ENCODE measurements around the gene FAM236B.
"Not testable (repeated sequence)": the region's sequence is repeated elsewhere in the genome, so short reads cannot be mapped to it uniquely, and the experiment has no call there.

Gene FAM236B

DNA sequence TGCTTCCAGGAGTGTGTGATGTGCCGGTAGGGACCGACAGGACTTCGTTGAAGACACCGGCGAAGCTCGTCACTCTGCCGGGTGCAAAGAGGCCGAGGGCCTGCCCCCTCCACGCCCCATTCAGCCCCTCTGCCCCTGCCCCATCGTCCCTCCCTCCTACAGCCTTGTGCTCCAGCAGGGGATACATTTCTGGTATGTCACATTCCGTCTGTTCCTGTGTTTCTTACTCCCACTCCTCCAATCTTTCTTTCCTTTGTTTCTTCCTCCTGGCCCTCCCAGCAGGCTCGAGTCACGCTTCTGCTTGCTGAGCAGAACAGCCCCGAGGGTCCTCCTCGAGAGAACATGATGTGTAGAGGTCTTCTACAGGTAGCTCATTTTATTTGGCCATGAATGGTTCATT is at the start of gene FAM236B:
FAM236B (minus strand) TSS at position 101 of the 400 bp plus-strand sequence; CDS start at position 1, 100 bp downstream.
- DNase-seq = not testable (repeated sequence)

DNA sequence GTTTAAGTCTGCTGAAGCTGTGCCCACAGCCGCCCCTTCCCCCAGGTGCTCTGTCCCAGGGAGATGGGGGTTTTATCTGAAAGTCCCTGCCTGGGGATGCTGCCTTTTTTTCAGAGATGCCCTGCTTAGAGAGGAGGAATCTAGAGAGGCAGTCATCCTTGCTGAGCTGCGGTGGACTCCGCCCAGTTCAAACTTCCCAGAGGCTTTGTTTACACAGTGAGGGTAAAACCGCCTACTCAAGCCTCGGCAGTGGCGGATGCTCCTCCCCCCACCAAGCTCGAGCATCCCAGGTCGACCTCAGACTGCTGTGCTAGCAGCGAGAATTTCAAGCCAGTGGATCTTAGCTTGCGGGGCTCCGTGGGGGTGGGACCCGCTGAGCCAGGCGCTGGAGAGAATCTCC is 48.2 kb upstream of the FAM236B start:
- DNase-seq = not testable (repeated sequence)

DNA sequence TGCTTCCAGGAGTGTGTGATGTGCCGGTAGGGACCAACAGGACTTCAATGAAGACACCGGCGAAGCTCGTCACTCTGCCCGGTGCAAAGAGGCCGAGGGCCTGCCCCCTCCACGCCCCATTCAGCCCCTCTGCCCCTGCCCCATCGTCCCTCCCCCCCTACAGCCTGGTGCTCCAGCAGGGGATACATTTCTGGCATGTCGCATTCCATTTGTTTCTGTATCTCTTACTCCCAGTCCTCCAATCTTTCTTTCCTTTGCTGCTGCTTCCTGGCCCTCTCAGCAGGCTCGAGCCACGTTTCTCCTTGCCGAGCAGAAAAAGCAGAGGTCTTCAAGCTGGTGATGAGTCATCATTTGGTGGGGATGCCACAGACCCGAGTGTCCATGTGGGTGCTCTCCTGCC is 25.6 kb upstream of the FAM236B start, which contains the start of gene FAM236D:
FAM236D (minus strand) TSS at position 101 of the 400 bp plus-strand sequence; CDS start at position 1, 100 bp downstream.
- DNase-seq = not testable (repeated sequence)

DNA sequence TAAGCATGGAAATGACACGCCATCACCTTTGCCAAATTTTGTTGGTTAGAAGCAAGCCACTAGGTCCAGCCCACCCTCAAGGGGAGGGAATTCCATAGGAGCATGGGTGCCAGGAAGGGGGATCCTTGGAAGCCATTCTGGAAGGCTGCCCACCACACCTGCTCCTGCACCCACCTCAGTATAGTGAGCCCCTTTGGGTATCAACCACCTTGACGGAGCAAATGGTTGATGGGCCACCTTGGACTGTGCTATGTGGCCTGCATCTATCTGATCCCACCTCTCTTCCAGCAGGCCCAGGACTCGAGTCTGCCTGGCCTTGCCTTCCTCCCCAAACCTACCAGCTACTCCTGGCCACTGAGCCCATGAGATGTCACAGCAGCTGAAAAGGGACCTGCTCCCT is 7.9 kb upstream of the FAM236B start:
- DNase-seq = not testable (repeated sequence)

DNA sequence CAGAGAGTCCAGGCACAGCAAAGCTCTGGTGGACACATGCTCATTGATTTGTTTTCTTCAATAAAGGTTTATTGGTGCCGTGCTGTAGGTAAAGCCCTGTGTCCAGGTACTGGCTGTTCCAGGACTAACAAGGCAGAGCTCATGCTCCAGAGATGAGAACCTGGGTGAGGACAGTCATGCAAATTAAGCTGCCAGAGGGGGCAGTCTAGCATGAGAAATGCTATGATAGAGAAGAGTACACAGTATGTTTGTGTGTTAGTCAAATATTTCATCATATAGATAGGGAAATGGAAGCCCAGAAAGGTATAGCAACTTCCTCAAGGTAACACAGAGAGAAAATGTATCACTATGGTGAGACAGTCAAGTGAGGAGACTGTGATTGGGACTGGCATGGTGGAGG is 5.7 kb upstream of the FAM236B start:
- DNase-seq = not testable (repeated sequence)

DNA sequence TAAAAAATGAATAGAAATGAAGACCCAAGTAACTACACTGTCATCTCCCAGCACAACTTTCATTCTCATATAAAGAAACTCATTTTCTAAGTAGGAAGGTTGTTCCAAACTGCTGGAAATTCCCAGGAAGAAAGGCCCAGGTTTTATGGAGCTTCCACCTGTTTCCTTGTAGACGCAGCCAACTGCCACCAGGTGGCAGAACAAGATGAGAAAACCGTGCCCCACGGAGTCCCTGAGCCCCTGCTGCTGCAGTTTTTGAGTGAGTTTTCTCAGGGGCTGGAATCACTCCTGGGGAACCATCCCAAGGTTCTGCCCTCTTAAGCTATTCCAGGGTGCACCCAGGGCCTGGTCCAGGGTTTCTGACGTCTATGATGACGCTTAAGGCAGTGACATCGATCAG is 1.5 kb upstream of the FAM236B start:
- not testable (repeated sequence) for DNase-seq

DNA sequence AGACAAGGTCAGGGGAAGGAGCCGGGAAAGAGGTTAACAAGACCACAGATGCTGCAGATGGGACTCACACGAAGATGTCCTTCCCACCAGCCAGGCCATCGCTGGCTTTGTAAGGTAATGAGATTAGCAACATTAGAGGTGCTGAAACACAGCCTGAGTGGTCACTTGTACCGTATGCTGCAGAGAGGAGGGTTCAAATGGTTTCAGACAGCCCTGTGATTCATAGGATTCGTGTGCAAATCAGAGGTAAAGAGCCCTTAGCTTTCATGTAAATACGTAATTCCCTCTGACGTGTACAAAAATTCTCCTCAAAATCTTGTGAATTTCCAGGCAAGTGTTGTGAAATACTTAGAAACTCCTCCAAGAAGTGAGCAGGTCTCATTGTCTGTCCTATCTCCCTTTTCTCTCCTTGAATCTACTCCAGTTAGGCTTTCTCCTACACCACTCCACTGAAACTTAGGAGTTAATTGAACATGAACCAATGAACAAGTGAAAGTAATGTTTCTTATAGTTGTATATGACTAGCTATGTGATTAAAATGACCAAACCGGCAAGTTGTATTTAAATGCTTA is 991 bp upstream of the FAM236B start:
- DNase-seq = not testable (repeated sequence)

DNA sequence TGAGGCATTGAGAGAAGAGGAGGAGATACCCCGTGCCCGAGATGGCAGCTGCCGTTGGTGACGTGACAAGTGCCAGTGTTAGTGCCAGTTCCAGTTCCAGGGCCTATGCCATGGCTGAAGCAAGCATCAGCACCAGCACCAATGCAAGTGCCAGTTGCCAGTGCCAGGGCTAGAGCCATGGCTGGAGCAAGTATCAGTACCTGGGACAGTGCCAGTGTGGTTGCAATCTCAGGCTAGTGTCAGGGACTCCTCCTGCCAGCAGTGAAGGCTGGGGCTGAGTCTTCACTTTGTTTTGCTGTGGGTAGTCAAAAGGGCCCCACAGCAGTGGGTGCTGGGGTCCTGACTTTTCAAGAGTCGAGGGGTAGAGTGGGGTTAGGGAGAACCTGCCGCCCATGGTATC is 4.3 kb downstream of the FAM236B start:
- not testable (repeated sequence) for DNase-seq

DNA sequence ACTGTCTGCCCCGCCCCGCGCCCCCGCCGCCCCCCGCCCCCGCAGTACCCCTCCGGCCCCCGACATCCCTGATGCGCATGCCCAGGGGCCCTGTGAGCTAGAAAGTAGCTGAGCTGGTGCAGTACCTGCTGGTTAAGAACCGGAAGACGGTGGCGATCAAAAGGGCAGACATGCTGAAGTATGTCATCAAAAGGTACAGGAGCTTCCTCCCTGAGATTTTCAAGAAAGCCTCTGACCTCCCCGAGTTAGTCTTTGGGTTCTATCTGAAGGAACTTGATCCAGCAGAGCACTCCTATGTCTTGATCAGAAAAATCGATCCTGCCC is 5.0 kb downstream of the FAM236B start:
- not testable (repeated sequence) for DNase-seq

DNA sequence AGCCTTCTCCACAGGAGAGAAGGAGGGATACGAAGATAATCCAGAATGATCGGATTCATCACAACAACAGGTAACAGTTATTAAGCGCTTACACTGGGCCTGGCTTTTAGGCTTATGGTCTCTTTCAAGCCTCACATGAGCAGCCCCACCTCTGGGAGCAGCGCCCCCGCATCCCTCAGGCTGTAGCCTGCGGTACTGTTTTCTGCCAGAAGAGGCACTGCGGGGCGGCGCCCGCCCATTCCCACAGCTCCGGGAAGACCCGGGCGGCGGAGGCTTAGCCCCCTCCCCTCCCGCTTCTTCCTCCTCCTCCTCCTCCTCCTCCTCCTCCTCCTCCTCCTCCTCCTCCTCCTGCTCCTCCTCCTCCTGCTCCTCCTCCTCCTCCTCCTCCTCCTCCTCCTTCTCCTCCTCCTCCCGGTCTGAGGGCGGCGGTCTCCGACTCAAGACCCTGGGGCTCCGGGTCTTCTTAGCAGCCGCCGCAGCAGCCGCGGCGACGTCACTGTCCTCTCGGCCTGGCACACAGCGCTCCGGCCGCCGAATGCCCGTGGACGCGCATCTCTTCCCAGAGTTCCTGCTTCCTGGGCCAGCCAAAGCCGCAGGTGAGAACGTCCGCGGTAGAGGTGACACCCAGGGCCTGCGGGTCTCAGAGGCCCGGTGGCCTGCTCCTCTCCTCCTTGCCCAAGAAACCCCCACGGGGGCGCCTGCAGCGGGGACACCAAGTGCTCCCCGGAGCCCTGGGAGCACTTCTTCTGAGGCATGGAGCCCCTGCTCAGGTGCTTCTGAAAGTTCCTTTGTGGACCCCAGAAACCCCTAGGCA is 5.6 kb downstream of the FAM236B start, which contains the start of gene DMRTC1B:
DMRTC1B (plus strand) TSS at position 238 of the 814 bp plus-strand sequence. CDS start 68,246 bp downstream, outside the sequence.
- not testable (repeated sequence) for DNase-seq

DNA sequence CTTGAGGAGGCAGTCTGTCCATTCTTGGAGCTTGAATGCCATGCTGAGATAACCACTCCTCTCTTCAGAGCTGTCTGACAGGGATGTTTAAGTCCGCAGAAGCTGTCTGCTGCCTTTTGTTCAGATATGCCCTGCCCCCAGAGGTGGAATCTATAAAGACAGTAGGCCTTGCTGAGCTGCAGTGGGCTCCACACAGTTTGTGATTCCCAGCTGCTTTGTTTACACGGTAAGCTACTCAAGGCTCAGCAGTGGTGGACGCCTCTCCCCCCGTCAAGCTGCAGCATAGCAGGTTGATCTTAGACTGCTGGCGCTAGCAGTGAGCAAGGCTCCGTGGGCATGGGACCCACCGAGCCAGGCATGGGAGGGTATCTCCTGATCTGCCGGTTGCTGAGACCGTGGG is 22.0 kb downstream of the FAM236B start:
- DNase-seq = not testable (repeated sequence)

DNA sequence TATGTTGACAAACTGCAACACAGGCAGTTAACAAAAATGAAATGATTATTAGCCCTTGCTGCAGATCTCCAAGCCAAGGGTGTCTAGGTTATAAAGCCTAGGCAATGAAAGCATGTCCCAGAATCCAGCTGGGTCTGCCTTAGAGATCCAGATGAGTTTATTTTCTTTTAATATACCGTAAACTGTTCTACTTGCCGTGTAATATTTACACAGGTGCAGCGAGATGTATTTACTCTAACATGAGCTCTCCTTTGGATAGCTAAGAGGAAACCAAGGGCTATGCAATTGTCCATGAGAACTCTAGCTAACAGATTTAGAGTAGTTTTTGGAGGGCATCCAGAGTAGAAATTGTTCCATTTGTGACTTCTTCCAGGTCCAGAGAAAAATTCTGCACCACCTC is 33.9 kb downstream of the FAM236B start:
- DNase-seq = not testable (repeated sequence)

DNA sequence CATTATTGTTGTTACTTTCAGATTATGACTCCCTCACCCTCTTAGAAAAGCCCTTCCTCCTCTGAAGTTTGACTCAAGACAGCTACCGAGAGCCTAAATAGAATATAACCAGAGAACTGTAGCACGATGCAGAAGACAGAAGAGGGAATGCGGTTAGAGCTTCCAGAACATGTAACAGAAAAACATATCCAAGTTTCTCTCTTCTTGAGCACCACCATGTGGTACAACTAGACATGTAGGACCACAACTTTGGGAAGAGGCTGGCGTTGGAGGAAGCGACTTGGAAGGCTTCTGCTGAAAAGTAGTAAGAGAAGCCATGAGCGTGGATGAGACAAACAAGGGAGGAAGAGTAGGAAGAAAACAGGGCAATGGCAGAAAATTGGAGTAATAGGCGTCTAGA is 36.9 kb downstream of the FAM236B start:
- DNase-seq = not testable (repeated sequence)

DNA sequence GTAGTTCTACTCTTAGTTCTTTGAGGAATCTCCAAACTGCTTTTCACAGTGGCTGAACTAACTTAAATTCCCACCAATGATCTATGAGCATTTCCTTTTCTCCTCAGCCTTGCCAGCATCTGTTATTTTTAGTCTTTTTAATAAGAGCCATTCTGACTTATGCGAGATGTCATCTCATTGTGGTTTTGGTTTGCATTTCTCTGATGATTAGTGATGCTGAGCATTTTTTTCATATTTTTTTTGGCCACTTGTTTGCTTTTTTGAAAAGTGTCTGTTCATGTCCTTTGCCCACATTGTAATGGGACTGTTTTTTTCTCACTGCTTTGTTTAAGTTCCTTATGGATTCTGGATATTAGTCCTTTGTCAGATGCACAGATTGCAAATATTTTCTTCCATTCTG is 46.9 kb downstream of the FAM236B start:
- DNase-seq = no peak

DNA sequence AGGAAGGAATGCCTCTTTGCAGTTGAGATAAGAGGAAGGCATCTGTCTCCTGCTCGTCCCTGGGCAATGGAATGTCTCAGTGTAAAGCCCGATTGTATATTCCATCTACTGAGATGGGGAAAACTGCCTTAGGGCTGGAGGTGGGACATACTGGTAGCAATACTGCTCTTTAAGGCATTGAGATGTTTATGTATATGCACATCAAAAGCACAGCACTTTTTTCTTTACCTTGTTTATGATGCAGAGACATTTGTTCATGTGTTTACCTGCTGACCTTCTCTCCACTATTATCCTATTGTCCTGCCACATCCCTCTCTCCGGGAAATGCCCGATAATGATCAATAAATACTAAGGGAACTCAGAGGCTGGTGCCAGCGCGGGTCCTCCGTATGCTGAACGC is 48.8 kb downstream of the FAM236B start:
- DNase-seq = not testable (repeated sequence)
